HepG2 (cell line): ENCODE results near the gene GSTA1. TPM values are rescaled to one million over a fixed set of nuclear protein-coding genes. Genes with fewer than 3 reads are reported as not detected.

ENCODE experiments used
- ADNP ChIP-seq: sonication (generic); formaldehyde crosslinking; IDR thresholded peaks from 2 replicates; pipeline ENCODE4 v1.4.0; 2020; ENCODE audit warnings: missing genetic modification reagents
- FIP1L1 ChIP-seq: fragments of 200-400 bp; formaldehyde crosslinking; IDR thresholded peaks from 2 replicates; pipeline ENCODE4 v1.6.1; 2018; ENCODE audit warnings: low read depth, mild to moderate bottlenecking, low read length, moderate library complexity, borderline replicate concordance; ENCODE audit not compliant: insufficient read depth
- HOXA7 ChIP-seq: sonication (generic); formaldehyde crosslinking; IDR thresholded peaks from 2 replicates; pipeline ENCODE4 v1.8.1; 2022; ENCODE audit warnings: mild to moderate bottlenecking, missing genetic modification reagents, moderate library complexity
- MTF1 ChIP-seq: sonication (generic); formaldehyde crosslinking; IDR thresholded peaks from 2 replicates; pipeline ENCODE4 v1.5.0; 2020; ENCODE audit warnings: missing genetic modification reagents
- NFRKB ChIP-seq: fragments of 450-650 bp; IDR thresholded peaks from 2 replicates; pipeline ENCODE4 v1.6.1; 2017
- NFYB ChIP-seq: sonication (generic); formaldehyde crosslinking; IDR thresholded peaks from 2 replicates; pipeline ENCODE4 v1.4.0; 2020; ENCODE audit warnings: missing genetic modification reagents
- NPAS2 ChIP-seq: sonication (generic); formaldehyde crosslinking; IDR thresholded peaks from 2 replicates; pipeline ENCODE4 v1.8.0; 2022; ENCODE audit warnings: mild to moderate bottlenecking, missing genetic modification reagents, borderline replicate concordance
- SAP130 ChIP-seq: IDR thresholded peaks from 2 replicates; pipeline ENCODE4 v1.6.1; 2016; ENCODE audit warnings: low read depth
- SYNCRIP ChIP-seq: fragments of 200-400 bp; formaldehyde crosslinking; IDR thresholded peaks from 2 replicates; pipeline ENCODE4 v1.6.1; 2018; ENCODE audit warnings: mild to moderate bottlenecking, low read depth, low read length; ENCODE audit not compliant: insufficient read depth
- ZNF234 ChIP-seq: sonication (generic); formaldehyde crosslinking; conservative IDR thresholded peaks from 2 replicates; pipeline ENCODE4 v1.5.1; 2020; ENCODE audit warnings: mild to moderate bottlenecking, missing genetic modification reagents
- ZNF567 ChIP-seq: sonication (generic); formaldehyde crosslinking; IDR thresholded peaks from 2 replicates; pipeline ENCODE4 v1.8.1; 2023; ENCODE audit warnings: mild to moderate bottlenecking, missing genetic modification reagents, borderline replicate concordance
- ZNF570 ChIP-seq: sonication (generic); formaldehyde crosslinking; IDR thresholded peaks from 2 replicates; pipeline ENCODE4 v1.4.0; 2020; ENCODE audit warnings: mild to moderate bottlenecking, missing genetic modification reagents, borderline replicate concordance
- polyA plus RNA-seq, 8 experiments: library from polyadenylated mRNA; depleted of rRNA in 3 of 8; stranded (reverse) in 7 of 8; unstranded in 1 of 8; fragments of >200 nt; fragmentation: Illumina TruSeq in 4 of 8; extraction: Trizol in 4 of 8; gene quantifications; 2 replicates each; pipeline versions ENCODE4 v1.2.1 to v1.2.3, GENCODE V29; 2011 to 2016; ENCODE audit warnings: low read depth in 4 of 8, missing spikeins in 1 of 8, mixed read lengths in 1 of 8; ENCODE audit not compliant: insufficient read depth in 1 of 8
- total RNA-seq, 5 experiments: library from RNA; depleted of rRNA; stranded (reverse); fragments of >200 nt; fragmentation: Illumina TruSeq; extraction: Trizol; gene quantifications; 2 replicates each; pipeline ENCODE4 v1.2.3, GENCODE V29; 2016; ENCODE audit warnings: low read depth in 1 of 5
- TF ChIP-seq, protein P1 (sequence below): sonication (generic); formaldehyde crosslinking; IDR thresholded peaks from 2 replicates; pipeline ENCODE4 v1.5.0; 2020; ENCODE audit warnings: mild to moderate bottlenecking, missing genetic modification reagents, borderline replicate concordance
- TF ChIP-seq, protein P2 (sequence below): fragments of 450-650 bp; IDR thresholded peaks from 2 replicates; pipeline ENCODE4 v1.6.1; 2017
- TF ChIP-seq, protein P3 (sequence below), 2 experiments: sonication (generic) in 1 of 2; formaldehyde crosslinking in 1 of 2; IDR thresholded peaks; 2 replicates each; pipeline versions ENCODE4 v1.4.0 to v1.6.1; 2018 to 2020; ENCODE audit warnings: missing genetic modification reagents in 2 of 2, borderline replicate concordance in 1 of 2, low read depth in 1 of 2, mild to moderate bottlenecking in 1 of 2, missing biosample characterization in 1 of 2
- TF ChIP-seq, protein P4 (sequence below): sonication (generic); formaldehyde crosslinking; IDR thresholded peaks from 2 replicates; pipeline ENCODE4 v1.8.0; 2023; ENCODE audit warnings: mild to moderate bottlenecking, missing genetic modification reagents

GSTA1 gene
- total and polyA plus RNA-seq, 2 of the 13 experiments (the other 11 are each of a cell fraction or from before 2014, with no cell fraction given), result 6.2 to 282 TPM

DNA sequence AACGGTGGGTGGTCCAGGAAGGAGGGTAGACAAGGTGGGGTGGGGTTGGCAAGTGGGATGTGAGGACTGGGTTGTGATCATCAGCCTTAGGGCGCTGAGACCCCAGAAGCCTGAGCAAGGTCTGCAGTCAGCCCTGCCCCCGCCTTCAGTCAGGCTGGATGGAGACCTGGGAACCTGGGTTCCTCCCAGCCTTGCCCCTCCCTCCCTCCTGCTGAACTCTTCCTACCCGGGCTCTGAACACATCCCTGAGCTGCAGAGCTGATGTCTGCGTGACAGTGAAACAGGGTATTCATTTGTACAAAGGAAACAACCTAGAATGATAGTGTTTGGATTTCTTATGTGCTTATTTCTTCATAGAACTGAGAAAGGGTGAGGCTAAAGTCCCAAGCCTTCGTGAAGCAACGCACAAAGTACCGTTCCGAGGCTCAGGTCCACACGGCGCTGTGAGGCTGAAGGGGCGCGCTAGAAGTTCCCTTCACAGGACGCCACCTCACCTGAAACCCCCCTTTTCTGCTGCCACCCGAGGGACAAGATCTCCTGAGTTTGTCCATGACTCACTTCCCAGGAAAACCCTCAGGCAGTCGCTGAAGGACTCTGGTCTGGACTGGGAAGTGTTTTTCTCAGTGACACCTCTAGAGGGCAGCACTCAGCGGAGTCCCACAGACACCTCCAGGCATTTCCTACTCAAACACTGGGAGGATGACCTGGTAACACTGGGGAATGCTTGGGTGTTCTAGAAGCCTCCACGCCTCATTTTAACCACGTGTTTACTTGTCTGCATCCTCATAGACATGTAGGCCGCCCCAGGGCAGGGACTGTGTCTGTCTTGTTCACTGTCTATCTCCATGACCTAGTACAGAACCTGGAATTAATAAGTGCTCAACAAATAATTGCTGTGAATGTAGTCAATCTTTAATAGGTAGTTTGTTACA lies 35.8 kb upstream of the GSTA1 start (continued):
- TF ChIP-seq, protein P1, sequence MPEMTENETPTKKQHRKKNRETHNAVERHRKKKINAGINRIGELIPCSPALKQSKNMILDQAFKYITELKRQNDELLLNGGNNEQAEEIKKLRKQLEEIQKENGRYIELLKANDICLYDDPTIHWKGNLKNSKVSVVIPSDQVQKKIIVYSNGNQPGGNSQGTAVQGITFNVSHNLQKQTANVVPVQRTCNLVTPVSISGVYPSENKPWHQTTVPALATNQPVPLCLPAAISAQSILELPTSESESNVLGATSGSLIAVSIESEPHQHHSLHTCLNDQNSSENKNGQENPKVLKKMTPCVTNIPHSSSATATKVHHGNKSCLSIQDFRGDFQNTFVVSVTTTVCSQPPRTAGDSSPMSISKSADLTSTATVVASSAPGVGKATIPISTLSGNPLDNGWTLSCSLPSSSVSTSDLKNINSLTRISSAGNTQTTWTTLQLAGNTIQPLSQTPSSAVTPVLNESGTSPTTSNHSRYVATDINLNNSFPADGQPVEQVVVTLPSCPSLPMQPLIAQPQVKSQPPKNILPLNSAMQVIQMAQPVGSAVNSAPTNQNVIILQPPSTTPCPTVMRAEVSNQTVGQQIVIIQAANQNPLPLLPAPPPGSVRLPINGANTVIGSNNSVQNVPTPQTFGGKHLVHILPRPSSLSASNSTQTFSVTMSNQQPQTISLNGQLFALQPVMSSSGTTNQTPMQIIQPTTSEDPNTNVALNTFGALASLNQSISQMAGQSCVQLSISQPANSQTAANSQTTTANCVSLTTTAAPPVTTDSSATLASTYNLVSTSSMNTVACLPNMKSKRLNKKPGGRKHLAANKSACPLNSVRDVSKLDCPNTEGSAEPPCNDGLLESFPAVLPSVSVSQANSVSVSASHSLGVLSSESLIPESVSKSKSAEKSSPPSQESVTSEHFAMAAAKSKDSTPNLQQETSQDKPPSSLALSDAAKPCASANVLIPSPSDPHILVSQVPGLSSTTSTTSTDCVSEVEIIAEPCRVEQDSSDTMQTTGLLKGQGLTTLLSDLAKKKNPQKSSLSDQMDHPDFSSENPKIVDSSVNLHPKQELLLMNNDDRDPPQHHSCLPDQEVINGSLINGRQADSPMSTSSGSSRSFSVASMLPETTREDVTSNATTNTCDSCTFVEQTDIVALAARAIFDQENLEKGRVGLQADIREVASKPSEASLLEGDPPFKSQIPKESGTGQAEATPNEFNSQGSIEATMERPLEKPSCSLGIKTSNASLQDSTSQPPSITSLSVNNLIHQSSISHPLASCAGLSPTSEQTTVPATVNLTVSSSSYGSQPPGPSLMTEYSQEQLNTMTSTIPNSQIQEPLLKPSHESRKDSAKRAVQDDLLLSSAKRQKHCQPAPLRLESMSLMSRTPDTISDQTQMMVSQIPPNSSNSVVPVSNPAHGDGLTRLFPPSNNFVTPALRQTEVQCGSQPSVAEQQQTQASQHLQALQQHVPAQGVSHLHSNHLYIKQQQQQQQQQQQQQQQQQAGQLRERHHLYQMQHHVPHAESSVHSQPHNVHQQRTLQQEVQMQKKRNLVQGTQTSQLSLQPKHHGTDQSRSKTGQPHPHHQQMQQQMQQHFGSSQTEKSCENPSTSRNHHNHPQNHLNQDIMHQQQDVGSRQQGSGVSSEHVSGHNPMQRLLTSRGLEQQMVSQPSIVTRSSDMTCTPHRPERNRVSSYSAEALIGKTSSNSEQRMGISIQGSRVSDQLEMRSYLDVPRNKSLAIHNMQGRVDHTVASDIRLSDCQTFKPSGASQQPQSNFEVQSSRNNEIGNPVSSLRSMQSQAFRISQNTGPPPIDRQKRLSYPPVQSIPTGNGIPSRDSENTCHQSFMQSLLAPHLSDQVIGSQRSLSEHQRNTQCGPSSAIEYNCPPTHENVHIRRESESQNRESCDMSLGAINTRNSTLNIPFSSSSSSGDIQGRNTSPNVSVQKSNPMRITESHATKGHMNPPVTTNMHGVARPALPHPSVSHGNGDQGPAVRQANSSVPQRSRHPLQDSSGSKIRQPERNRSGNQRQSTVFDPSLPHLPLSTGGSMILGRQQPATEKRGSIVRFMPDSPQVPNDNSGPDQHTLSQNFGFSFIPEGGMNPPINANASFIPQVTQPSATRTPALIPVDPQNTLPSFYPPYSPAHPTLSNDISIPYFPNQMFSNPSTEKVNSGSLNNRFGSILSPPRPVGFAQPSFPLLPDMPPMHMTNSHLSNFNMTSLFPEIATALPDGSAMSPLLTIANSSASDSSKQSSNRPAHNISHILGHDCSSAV (CRISPR knock-in tag), result no peak
- TF ChIP-seq SAP130 (CRISPR knock-in tag) (peak; percentile 60; the same call in 1 of the 2 replicates), HOXA7 (CRISPR knock-in tag) (no peak), ADNP (no peak), FIP1L1 (no peak), SYNCRIP (no peak), NFRKB (no peak), MTF1 (CRISPR knock-in tag) (no peak), NFYB (CRISPR knock-in tag) (no peak), ZNF234 (CRISPR knock-in tag) (no peak), NPAS2 (CRISPR knock-in tag) (no peak), ZNF570 (CRISPR knock-in tag) (no peak), ZNF567 (CRISPR knock-in tag) (no peak)
- TF ChIP-seq, protein P2, sequence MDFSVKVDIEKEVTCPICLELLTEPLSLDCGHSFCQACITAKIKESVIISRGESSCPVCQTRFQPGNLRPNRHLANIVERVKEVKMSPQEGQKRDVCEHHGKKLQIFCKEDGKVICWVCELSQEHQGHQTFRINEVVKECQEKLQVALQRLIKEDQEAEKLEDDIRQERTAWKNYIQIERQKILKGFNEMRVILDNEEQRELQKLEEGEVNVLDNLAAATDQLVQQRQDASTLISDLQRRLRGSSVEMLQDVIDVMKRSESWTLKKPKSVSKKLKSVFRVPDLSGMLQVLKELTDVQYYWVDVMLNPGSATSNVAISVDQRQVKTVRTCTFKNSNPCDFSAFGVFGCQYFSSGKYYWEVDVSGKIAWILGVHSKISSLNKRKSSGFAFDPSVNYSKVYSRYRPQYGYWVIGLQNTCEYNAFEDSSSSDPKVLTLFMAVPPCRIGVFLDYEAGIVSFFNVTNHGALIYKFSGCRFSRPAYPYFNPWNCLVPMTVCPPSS, result no peak
- TF ChIP-seq, protein P3, sequence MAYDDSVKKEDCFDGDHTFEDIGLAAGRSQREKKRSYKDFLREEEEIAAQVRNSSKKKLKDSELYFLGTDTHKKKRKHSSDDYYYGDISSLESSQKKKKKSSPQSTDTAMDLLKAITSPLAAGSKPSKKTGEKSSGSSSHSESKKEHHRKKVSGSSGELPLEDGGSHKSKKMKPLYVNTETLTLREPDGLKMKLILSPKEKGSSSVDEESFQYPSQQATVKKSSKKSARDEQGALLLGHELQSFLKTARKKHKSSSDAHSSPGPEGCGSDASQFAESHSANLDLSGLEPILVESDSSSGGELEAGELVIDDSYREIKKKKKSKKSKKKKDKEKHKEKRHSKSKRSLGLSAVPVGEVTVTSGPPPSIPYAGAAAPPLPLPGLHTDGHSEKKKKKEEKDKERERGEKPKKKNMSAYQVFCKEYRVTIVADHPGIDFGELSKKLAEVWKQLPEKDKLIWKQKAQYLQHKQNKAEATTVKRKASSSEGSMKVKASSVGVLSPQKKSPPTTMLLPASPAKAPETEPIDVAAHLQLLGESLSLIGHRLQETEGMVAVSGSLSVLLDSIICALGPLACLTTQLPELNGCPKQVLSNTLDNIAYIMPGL (CRISPR knock-in tag; IDR thresholded peaks at IDR 0.05; ENCODE audit: borderline replicate concordance in 1 of 2, low read depth in 1 of 2), result peak; percentile 85 to 86
- TF ChIP-seq, protein P4, sequence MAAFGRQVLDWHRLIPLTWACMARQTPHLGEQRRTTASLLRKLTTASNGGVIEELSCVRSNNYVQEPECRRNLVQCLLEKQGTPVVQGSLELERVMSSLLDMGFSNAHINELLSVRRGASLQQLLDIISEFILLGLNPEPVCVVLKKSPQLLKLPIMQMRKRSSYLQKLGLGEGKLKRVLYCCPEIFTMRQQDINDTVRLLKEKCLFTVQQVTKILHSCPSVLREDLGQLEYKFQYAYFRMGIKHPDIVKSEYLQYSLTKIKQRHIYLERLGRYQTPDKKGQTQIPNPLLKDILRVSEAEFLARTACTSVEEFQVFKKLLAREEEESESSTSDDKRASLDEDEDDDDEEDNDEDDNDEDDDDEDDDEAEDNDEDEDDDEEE (CRISPR knock-in tag), result no peak
